Osteocyte (in vitro differentiated cells): ENCODE data around the gene CYBC1. TPM values are rescaled to one million over a fixed set of nuclear protein-coding genes. Genes with fewer than 3 reads are reported as not detected.

ENCODE experiments used
- DNase-seq: peaks from one replicate; pipeline ENCODE4 v3.0.0; 2021; ENCODE audit warnings: mixed read lengths; ENCODE audit not compliant: unreplicated experiment; ENCODE audit errors: extremely low spot score
- H3K27ac Mint-ChIP-seq: one replicate; pipeline ENCODE4 v1.8.0; 2021; ENCODE audit warnings: mild to moderate bottlenecking, mixed read lengths; ENCODE audit not compliant: unreplicated experiment
- H3K27me3 Mint-ChIP-seq: one replicate; pipeline ENCODE4 v1.8.0; 2021; ENCODE audit warnings: mixed read lengths; ENCODE audit not compliant: unreplicated experiment
- H3K36me3 Mint-ChIP-seq: one replicate; pipeline ENCODE4 v1.8.0; 2021; ENCODE audit warnings: mixed read lengths; ENCODE audit not compliant: unreplicated experiment
- H3K4me1 Mint-ChIP-seq: one replicate; pipeline ENCODE4 v1.8.0; 2021; ENCODE audit warnings: mixed read lengths; ENCODE audit not compliant: unreplicated experiment
- H3K4me3 Mint-ChIP-seq: one replicate; pipeline ENCODE4 v1.8.0; 2021; ENCODE audit warnings: mild to moderate bottlenecking, moderate library complexity, mixed read lengths; ENCODE audit not compliant: unreplicated experiment
- H3K9me3 Mint-ChIP-seq: one replicate; pipeline ENCODE4 v1.8.0; 2021; ENCODE audit warnings: mixed read lengths; ENCODE audit not compliant: unreplicated experiment
- total RNA-seq: library from RNA; stranded (reverse); gene quantifications from 2 replicates; pipeline ENCODE4 v1.2.1, GENCODE V29; 2021
- TF ChIP-seq, protein P1 (sequence below): fragments of 200-600 bp; sonication (generic); IDR thresholded peaks from 2 replicates; pipeline ENCODE4 v1.5.0; 2021; ENCODE audit warnings: antibody characterized with exemption, mild to moderate bottlenecking, moderate library complexity

CYBC1 gene
- total RNA-seq, 1 donor from 2014 or later: 78.7 TPM

DNA sequence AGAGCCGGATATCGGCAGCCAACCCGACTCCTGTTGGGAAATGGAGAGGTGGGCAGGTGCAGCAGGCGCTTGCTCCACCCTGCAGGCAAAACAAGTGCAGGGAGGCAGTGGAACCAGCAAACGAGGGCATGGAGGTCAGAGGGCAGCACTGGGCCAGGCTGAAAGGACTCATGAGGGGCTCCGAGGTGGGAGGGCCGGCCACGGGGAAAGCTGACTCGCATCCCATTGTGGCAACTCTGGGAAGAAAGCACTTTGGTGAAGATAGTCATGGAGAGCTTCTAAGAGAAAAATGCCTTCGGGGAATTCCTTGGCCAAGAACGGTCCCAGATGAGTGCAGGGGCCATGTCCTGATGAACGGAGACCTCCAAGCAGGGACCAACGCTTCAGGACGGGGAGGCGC lies 4.4 kb downstream of the CYBC1 start:
- no peaks in the 10 kb centered on the region for H3K27me3 Mint-ChIP-seq
- no peak overlapping the region for H3K27ac Mint-ChIP-seq
- H3K4me1 Mint-ChIP-seq: peaks cover 16% of the 10 kb centered on the region
- no peaks in the 10 kb centered on the region for H3K9me3 Mint-ChIP-seq
- H3K36me3 Mint-ChIP-seq: peaks cover 4% of the 10 kb centered on the region
- TF ChIP-seq, protein P1, sequence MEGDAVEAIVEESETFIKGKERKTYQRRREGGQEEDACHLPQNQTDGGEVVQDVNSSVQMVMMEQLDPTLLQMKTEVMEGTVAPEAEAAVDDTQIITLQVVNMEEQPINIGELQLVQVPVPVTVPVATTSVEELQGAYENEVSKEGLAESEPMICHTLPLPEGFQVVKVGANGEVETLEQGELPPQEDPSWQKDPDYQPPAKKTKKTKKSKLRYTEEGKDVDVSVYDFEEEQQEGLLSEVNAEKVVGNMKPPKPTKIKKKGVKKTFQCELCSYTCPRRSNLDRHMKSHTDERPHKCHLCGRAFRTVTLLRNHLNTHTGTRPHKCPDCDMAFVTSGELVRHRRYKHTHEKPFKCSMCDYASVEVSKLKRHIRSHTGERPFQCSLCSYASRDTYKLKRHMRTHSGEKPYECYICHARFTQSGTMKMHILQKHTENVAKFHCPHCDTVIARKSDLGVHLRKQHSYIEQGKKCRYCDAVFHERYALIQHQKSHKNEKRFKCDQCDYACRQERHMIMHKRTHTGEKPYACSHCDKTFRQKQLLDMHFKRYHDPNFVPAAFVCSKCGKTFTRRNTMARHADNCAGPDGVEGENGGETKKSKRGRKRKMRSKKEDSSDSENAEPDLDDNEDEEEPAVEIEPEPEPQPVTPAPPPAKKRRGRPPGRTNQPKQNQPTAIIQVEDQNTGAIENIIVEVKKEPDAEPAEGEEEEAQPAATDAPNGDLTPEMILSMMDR: no peak
- DNase-seq: no peak
- no peak overlapping the region for H3K4me3 Mint-ChIP-seq

DNA sequence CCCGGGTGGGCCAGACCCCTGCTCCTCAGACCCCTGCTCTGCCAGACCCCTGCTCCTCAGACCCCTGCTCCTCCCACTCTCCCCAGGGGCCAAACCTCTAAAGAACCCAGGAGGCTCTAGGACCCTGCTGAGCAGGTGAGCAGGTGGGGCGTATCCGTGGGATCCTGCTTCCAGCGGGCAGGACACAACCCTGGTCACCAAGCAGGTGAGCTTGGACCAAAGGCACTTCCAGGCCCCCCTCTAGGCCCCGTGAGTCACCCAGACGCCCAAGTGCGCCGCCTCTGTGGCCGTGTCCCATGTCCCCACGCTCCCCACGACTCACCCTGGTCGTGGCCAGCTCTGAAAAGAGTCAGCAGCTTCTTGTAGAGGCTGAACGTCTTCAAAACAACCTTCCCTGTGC lies 5.0 kb downstream of the CYBC1 start:
- peaks cover 16% of the 10 kb centered on the region for H3K4me1 Mint-ChIP-seq
- DNase-seq: no peak
- no peak overlapping the region for H3K4me3 Mint-ChIP-seq
- no peaks in the 10 kb centered on the region for H3K9me3 Mint-ChIP-seq
- TF ChIP-seq, protein P1: no peak
- H3K27ac Mint-ChIP-seq: no peak overlapping the region
- H3K36me3 Mint-ChIP-seq: peaks cover 4% of the 10 kb centered on the region
- H3K27me3 Mint-ChIP-seq: no peaks in the 10 kb centered on the region

DNA sequence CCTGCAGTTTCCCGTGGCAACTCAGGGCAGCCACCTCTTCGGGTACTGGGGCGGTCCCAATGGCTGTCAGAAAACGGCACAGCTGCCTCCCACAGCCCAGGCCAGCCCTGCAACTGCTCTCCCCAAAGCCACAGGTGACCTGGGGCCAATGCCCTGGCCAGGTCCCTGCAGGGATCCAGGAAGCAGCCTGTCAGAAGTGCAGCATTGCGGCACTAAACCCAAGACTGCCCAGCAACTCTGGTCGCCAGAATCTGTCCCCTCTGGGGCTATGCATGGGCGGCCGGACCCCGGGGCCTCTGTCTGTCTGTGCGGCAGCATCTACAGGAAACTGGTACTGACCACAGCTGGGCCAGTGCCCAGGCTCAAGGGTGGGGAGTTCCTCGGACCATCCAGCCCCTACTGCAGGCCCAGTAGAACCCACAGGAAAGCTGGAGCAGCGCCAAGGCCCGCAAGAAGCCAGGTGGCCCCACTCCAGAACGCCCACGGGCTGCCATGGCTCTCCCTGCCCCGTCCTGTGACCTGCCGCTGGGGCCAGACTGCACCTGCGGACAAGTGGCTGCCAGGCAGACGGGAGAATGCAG lies 5.5 kb downstream of the CYBC1 start:
- Mint-ChIP-seq H3K27me3 (no peaks in the 10 kb centered on the region), H3K4me1 (peaks cover 15% of the 10 kb centered on the region), H3K4me3 (no peak overlapping the region), H3K27ac (no peak overlapping the region), H3K36me3 (peaks cover 4% of the 10 kb centered on the region), H3K9me3 (no peaks in the 10 kb centered on the region)
- no peak for DNase-seq
- TF ChIP-seq, protein P1: no peak

DNA sequence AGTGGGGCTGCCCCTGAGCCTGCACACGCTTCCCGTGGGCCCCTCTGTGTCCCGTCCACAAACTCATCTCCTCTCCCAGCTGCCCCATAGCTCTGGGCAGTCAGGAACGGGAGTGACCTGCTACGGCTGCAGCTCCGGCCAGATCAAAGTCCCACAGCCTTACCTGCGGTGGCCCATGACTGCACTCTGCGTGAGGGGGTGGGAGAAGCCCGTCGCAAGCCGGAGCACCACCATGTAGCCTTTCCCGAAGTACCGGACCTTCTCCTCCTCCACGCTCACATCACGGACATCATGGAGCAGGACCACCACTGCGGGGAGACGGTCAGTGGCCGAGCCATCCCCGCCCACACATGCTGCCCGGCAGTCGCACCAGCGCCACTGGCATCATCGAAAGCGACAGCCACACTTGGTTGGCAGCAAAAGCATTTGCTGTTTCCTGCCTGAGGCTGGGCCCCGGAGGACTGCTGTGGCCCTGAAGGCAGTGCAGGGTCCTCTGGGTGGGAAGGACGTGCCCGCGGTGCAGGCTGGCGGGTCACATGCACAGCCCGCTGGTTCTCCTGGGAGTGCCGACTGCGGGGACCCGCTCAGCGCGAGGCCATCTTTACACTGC lies 6.2 kb downstream of the CYBC1 start:
- Mint-ChIP-seq H3K9me3 (no peaks in the 10 kb centered on the region), H3K4me3 (no peak overlapping the region), H3K27me3 (no peaks in the 10 kb centered on the region), H3K27ac (no peak overlapping the region), H3K4me1 (peaks cover 9% of the 10 kb centered on the region), H3K36me3 (peaks cover 4% of the 10 kb centered on the region)
- no peak for DNase-seq
- TF ChIP-seq, protein P1: no peak

DNA sequence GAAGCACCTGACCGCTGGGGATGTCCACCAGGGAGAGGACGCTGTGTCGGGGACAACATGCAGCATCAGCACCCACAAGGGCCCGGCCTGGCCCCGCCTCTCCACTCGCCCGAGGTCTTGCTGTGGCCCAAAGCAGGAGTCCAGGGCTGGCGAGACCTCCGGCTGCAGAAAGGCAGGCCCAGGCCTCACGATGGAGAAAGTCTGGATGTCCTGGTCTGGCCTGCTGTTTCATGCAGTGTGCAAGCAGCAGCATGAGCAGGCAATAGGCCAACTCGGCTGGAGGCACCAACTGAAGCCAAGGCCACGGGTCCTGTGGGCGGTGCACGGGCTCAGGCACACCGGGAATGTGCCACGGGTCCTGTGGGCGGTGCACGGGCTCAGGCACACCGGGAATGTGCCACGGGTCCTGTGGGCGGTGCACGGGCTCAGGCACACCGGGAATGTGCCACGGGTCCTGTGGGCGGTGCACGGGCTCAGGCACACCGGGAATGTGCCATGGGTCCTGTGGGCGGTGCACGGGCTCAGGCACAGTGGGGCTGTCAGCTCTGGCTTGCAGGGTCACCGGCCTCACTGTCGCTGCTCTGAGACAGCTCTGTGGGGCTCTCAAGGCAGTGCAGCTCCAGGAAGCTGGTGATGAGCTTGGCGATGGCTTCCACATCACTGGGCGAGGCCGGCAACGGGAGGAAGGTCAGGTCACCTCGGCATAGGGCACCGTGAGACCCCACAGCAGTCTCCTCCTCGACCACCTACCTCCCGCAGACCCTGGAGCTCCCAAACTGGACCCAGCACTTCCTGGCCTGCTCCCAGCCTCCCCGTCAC lies 6.9 kb downstream of the CYBC1 start:
- H3K36me3 Mint-ChIP-seq: peaks cover 4% of the 10 kb centered on the region

More for the DNA sequence above, 6.9 kb downstream of the CYBC1 start:
- DNase-seq: no peak
- Mint-ChIP-seq H3K9me3 (no peaks in the 10 kb centered on the region), H3K4me3 (no peak overlapping the region), H3K27me3 (no peaks in the 10 kb centered on the region), H3K27ac (no peak overlapping the region), H3K4me1 (peaks cover 4% of the 10 kb centered on the region)
- TF ChIP-seq, protein P1: no peak
